CD4-positive, alpha-beta T cell treated with Interleukin-21 for 1 hour (primary cell): ENCODE data around the gene DEXI.

Source experiments
- DNase-seq: peaks from one replicate; pipeline ENCODE4 v3.0.0-alpha.2; 2020

DEXI gene

DNA sequence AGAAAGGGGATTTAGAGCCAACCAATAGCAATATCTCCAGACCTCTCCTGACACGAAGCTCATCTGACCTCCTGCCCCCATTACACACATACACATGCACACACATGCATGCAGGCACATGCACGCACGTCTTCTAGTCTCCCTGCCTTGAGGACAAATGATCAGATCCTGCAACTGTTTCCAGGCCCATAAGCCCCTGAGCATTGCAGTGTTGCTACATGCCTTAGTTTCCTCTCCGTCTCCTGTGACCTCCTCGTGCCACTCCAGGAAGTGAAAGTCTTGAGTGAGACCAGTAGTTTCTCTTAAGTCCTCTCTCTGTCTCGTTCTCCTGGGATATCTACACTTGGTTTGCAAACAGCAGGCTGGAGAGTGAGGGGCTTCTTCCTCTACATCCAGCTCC lies 57.0 kb downstream of the DEXI start:
- DNase-seq: no peak

DNA sequence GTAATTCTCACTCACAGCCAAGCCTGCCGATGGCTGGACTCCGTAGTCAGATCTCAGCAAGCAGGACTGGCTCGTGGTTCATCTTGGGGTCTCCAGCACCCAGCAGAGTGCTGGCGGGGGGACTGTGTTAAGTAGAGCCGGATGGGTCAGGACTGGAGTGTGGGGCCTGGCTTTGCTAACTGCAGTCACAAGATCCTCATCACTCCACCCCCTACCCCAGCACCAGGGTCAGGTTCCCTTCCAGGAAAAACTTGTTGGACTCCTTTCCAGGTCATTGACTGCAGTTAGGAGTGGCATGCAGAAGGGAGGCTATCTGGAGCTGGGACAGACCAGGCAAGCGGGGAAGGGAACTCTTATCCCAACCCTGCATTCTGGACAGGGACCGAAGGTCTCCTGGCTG lies 59.3 kb downstream of the DEXI start:
- DNase-seq: no peak

DNA sequence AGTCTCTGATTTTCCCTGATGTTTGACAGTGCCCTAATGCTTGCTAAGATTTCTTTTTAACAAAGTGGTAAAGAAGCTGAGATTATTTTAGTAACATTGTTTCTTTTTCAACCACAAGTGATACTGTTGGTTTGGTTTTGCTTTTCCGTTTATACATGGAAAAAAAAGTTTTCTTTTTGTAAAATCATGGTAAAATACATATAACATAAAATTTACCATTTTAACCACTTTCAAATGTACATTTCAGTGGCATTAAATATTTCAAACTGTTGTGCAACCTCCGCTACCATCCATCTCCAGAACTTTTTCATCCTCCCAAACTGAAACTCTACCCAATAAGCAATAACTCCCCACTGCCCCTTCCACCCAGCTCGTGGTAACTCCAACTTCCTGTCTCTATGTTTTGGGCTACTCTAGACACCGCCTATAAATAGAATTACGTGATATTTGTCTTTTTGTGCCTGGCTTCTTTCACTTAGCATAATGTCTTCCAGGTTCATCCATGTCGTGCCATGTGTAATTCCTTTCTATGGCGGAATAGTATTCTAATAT lies 60.7 kb downstream of the DEXI start:
- DNase-seq: no peak

DNA sequence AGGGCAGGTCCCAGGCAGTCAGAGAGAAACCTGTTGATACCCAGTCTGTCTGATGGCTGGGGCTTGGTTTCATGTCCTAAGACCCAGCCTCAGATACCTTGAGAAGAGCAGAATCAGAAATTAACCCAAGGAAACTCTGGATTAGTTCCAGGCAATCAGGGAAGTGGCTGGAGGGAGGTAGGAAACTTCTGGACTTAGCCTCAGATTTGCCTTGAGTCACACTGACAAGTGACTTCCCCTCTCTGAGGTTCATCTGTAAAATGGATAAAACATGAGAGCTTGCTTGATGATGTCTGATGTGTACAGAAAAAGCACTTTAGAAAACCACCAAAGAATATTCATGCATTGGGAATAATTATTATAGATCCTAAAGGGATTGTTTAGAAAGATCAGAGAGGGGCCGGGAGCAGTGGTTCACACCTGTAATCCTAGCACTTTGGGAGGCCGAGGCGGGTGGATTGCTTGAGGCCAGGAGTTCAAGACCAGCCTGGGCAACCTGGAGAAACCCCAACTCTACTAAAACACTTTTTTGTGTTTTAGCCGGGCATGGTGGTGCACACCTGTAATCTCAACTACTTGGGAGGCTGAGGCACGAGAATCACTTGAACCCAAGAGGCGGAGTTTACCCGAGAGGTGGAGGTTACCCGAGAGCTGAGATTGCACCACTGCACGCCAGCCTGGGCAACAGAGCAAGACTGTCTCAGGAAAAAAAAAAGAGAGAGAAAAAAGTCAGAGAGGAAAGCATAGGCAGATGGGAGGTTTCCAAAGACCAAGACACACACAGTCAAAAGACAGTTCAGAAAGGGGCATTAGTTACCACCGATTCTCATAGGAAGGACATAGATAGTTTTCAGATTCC lies 61.4 kb downstream of the DEXI start:
- no peak for DNase-seq

DNA sequence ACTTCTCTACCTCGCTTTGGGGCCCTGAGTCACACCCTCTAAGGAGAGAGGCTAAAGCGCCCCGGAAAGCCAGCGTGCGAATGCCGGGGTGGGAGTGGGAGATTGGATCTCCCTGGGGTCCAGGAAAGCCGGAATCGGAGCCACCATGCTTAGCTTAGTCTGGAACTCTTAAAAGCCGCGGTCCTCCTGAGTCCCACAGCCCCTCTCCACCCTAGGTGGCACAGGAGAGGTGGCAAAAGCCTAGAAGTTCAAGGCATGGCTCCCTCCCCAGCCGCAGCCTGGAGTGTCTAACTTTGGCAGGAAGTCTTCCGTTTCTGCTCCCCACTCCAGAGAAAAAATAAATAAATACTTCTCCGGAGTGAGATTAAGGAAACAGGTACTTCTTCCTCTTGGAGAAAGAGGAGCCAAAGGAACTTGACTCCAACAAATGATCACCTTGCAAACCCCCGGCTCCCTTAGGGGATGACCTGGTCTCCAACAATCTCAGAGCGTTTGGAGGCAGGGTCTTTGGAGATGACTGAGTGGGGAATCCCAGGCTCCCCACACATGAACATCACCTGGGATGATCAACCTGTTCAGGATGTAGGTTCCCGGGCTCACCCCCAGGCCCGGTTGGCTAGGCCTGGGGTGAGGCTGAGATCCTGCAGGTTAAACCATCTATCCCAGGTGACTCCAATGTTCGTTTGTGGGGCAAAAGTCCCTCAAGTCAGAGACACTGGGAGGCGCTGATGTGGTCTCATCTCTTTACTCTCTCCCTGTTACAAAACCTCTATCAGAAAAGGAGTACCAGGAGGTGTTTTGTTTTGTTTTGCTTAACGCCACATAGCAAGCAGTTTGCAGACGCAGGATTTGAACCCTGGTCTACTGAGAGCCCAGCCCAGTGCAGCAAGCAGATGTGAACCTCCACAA lies 62.3 kb downstream of the DEXI start:
- no peak for DNase-seq
